ENCODE data around the gene UQCR10.

Gene UQCR10

DNA sequence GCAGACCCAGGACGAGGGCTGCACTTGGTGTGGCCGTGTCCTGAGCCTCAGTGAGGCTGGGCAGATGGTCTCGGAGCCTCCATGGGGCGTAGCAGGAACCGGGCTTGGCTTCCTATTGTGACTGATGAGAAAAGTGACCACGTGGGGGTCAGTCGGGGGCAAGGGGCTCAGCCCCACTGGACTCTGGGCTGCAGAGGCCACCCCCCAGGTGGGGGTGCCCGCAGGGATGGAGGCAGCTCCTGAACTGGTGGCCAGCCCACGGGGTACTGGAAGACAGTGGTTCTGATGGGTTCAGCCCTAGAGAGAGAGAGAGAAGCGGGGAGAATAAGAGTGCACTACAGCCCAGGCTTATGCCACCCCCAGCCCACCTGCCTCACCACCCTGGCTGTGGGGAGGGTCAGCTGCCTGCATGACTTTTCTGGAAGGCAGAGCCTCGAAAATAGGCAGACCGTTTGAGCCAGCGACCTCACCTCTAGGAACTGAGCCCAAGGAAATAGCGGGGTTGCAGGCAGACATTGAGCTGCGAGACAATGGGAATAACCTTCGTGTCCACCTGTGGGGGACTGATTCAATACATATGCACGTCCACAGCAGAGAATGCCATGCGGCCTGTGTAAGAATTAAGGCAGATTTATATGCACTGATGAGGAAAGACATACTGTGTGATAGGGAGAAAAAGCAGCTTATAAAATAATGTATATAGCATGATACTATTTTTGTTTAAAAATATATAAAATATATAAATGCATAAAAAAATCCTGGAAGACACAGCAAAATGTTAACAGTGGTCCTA is 35.9 kb upstream of the UQCR10 start:
- DNase-seq (ENCODE audit: insufficient read length, low spot score) = no peak
- no peak for TF ChIP-seq POLR2A (IDR thresholded peaks at IDR 0.05; ENCODE audit: low read depth, low read length)
- no peak for FAIRE-seq

DNA sequence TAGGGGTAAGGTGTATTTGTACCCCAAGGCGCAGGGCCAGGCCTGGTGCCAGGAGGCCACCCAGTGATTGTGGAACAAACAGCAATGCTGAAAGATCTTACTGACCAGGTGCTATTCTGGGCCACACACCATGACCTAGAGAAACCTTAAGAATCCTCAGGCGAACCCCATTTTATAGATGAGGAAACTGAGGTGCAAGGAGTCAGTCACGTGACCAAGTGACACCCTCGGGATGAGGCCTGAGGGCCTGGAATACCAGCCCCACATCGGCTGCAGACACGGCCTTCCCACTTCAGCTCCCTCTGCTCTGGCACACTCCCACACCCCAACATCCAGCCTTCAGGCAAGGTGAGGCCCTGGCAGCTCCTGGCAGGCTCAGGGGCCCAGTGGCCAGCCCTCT is 34.3 kb upstream of the UQCR10 start:
- DNase-seq (ENCODE audit: insufficient read length, low spot score) (no peak), FAIRE-seq (no peak)
- TF ChIP-seq POLR2A (IDR thresholded peaks at IDR 0.05; ENCODE audit: low read depth, low read length) = no peak

DNA sequence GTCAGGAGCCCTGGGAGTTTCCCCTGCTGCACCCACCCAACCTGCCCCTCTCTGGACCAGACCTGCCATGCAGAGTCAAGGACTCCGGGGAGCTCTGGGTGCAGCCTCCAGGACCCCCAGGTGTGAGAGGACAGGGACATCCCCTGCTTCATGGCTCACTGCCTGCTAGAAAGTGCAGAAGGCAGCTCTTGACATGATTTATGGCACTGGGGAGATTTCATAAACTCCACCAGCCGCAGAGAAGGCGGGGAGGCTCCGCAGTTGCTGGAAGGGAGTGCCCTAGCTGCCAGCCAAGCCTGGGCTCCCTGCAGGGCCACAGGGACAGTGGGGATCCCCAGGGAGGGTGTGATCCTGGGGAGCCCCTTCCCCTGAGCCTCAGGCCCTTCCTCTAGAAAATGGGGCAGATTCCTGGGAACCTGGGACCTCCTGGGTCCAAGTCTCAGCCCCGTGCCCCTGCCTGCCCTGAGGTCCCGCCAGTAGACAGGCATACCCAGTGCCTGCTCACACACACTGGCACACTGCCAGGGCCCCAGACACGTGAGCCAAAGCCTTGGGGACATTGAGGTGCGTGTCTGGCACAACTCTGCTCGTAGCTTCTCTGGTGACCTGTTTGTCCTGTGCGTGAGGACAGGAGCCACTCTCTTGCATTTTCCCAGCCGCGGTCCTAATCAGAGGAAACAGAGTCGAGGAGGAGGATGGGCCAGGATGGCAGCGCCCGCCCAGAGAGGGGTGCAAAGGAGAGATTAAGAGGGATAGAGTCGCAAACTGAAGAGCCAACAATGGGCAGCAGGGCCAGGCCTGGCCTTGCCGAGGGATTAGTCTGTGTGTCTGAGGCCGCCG is 33.6 kb upstream of the UQCR10 start:
- DNase-seq (ENCODE audit: insufficient read length, low spot score) = no peak

DNA sequence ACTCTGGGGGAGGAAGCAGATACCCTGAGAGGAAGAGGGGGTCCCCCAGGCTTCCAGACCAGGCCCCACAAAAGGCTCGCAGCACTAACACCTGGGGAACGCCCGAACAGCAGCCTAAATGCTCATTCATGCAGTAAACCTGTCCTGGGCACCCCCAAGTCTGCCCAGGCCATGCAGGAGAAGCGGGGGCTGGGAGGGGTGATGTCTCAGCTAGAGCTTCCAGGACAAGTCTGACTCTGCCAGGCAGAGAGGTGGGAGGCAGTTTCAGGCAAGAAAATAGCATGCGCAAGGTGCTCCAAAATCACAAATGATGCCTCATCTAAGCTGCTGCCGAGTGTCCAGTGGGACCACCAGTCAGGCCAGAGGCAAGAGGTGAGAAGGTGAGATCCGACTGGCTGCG is 32.8 kb upstream of the UQCR10 start:
- no peak for TF ChIP-seq POLR2A (IDR thresholded peaks at IDR 0.05; ENCODE audit: low read depth, low read length)
- DNase-seq (ENCODE audit: insufficient read length, low spot score) = no peak
- no peak for FAIRE-seq

More for the DNA sequence above, 33.6 kb upstream of the UQCR10 start:
- FAIRE-seq = no peak
- no peak for TF ChIP-seq POLR2A (IDR thresholded peaks at IDR 0.05; ENCODE audit: low read depth, low read length)

DNA sequence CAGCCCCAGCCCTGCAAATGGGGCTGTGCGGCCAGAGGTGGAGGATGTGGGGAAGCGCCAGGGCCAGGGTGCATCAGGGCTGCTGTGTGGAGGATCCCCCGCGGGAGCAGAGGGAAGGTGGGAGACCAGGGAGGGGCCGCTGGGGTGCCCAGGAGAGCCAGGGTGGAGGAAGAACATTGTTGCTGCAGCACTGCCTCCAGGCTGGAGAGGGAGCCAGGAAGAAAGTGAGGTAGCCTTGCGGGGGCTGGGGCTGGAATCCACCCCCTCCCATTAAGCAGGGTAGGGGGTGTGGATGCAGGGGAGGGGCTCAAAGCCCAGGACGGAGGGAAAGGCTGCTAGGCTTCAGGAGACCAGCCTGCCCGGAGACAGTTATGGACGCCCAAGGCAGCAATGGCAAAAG is 32.3 kb upstream of the UQCR10 start:
- FAIRE-seq (no peak), DNase-seq (ENCODE audit: insufficient read length, low spot score) (no peak)
- no peak for TF ChIP-seq POLR2A (IDR thresholded peaks at IDR 0.05; ENCODE audit: low read depth, low read length)

DNA sequence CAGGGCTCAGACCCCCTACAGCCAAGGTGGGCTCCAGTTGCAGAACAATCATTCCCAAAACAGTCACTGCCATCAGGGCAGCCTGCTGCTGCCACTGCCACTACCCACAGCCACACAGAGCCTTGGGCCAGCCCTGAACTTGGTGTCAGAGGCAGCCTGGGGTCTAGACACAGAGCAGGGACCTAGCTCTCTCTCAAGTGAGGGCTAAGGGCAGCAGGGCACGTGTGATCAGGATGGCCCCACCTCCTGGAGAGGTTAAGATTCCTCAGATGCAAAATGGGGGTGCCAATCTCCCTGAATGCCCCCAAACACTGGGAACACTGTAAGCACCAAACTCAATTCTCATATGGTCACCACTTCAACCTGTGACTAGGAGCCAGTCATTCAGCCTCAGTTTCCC is 31.8 kb upstream of the UQCR10 start:
- FAIRE-seq (no peak), DNase-seq (ENCODE audit: insufficient read length, low spot score) (no peak)
- TF ChIP-seq POLR2A (IDR thresholded peaks at IDR 0.05; ENCODE audit: low read depth, low read length) = no peak

DNA sequence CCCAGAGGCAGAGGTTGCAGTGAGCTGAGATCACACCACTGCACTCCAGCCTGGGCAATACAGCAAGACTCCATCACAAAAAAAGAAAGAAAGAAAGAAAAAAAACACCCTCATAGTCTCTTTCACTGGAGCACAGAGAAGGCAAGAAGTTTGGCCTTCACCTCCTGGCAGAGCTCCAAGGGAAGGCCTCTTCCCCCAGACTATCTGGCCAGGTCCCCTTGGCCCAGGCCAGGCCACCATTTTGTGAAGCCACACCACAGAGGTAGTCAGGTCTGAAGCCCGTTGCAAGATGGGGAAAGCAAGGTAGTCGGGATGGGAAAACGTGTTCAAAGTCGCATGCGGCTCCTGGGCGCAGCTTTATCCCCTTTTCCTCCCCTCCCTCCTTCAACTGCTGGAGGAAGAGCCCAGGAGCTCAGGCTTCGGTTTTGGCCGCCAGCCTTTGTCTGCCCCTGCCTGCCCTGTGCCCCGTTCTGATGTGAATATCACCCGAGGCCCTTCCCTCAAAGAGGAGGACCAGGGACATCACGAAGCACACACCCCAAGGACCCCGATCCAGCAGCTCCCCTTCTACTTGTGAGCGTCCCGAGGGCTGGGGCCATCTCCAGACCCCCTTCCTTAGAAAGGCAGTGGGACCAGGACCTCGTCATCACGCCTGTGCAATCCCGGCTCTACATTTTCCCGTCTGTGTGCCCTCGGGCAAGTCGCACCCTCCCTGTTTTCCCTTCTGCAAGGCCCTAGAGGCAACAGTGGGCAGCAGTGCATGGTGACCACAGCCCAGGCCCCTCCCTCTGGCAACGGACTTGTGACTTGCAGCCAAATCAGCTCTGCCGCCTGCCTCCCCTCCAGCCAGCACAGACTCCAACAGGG is 29.7 kb upstream of the UQCR10 start:
- no peak for TF ChIP-seq POLR2A (IDR thresholded peaks at IDR 0.05; ENCODE audit: low read depth, low read length)
- FAIRE-seq (no peak), DNase-seq (ENCODE audit: insufficient read length, low spot score) (no peak)

DNA sequence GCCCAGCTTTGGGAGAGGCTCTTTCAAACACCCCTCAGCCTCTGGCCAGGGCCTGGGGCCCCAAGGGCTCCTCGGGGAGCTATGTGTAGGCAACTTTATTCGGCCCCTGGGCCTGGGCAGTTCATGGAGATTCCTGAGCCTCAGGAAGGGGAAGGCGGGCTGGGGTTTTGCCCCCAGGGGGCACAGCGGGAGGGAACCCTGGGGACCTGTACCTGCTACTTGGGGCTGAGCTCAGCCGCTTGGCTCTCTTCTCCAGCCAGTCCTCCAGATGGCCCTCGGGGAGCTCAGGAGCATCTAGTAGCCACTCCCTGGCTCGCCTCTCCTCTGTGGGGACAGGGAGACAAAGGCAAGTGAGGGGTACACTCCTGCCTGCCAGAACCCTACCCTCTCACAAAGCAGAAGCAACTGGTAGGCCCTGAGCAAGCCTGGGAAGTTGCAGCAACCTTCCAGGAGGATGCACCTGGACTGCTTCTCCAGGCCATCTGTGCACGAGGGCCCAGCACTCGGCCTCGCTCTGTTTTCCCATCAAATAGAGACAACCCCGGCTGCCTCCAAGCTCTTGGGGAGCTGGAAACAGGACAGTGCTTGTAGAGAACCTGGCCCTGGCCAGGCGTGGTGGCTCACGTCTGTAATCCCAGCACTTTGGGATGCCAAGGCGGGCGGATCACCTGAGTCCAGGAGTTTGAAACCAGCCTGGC is 28.9 kb upstream of the UQCR10 start:
- DNase-seq (ENCODE audit: insufficient read length, low spot score) (no peak), FAIRE-seq (no peak)
- TF ChIP-seq POLR2A (IDR thresholded peaks at IDR 0.05; ENCODE audit: low read depth, low read length) = no peak

DNA sequence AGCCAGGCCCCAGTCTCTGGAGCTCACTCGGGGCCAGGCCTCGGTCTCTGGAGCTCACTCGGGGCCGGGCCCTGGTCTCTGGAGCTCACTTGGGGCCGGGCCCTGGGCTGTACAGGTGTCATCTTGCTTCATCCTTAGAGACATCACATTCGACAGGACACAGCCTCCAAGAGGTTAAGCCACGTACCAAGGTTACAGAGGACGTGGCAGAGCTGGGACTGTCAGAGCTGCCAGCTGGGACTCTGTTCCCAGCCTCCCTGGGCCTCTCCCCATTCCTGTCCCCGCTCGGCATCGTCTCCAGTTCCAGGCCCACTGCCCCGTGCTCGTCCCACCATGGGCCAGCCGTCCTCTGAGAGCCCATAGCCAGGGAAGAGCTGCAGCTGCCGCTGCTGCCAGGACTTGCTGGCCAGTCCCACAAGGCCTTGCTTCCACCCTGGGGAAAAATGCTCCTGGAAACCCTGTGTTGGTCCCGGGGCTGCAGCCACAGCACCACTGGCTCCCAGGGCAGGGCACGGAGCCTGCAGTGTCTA is 27.8 kb upstream of the UQCR10 start:
- FAIRE-seq = no peak
- TF ChIP-seq POLR2A (IDR thresholded peaks at IDR 0.05; ENCODE audit: low read depth, low read length) = no peak
- DNase-seq (ENCODE audit: insufficient read length, low spot score) = no peak

DNA sequence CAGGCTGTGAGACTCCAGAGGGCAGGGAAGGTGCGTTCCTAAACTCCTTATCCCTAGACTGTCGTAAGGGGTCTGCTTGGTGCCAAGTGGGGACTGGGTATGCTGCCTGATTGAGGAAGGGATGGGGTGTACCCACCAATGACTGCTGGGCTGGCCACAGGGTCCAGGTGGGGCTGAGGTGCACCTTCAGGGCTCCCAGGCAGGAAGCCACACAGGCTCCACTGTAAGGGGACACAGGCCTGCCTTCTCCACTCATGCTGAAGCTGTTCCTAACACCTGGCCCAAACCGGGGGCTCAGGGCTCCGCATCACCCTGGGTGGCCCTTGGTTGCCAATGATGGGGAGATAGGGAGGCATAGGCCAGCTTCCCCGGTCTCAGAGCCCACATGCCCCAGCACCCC is 27.0 kb upstream of the UQCR10 start:
- FAIRE-seq (no peak), DNase-seq (ENCODE audit: insufficient read length, low spot score) (no peak)
- no peak for TF ChIP-seq POLR2A (IDR thresholded peaks at IDR 0.05; ENCODE audit: low read depth, low read length)

DNA sequence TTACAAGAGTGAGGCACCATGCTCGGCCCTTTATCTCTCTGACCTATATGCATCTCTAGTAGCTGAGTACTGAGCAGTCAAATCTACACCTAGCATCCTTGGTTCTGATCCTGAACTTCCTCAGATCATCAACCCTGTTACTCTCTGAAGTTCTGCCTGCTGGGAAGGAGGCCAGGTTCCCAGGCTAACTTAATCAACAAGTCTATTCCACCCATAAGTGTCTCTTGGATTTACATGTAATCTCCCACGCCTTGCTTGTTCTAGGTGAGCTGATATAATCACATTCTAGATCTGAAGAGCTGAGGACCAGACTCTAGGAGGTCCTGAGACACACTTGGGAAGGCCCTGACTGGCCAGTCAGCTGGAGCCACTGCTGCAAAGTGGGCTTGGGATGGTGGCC is 25.2 kb upstream of the UQCR10 start:
- TF ChIP-seq POLR2A (IDR thresholded peaks at IDR 0.05; ENCODE audit: low read depth, low read length) = no peak
- DNase-seq (ENCODE audit: insufficient read length, low spot score) (no peak), FAIRE-seq (no peak)

DNA sequence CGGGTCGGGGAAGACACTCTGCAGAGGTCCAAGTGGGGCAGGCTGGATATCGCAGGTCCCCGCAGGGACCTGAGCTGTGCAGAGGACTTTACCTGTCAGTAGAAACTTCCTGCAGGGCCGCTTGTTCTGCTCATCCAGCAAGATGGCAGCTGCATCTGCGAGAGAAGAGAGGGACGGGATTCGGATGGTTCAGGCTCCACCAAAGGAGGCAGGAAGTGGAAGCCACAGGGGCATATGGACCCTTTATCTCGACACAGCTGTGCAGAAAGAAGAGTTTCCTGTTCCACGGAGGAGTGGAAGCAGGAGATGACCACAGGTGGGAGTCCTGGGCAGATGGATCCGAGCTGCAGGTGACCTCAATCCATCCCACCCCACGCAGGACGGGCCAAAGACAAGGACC is 24.8 kb upstream of the UQCR10 start:
- FAIRE-seq (no peak), DNase-seq (ENCODE audit: insufficient read length, low spot score) (no peak)
- TF ChIP-seq POLR2A (IDR thresholded peaks at IDR 0.05; ENCODE audit: low read depth, low read length) = no peak

DNA sequence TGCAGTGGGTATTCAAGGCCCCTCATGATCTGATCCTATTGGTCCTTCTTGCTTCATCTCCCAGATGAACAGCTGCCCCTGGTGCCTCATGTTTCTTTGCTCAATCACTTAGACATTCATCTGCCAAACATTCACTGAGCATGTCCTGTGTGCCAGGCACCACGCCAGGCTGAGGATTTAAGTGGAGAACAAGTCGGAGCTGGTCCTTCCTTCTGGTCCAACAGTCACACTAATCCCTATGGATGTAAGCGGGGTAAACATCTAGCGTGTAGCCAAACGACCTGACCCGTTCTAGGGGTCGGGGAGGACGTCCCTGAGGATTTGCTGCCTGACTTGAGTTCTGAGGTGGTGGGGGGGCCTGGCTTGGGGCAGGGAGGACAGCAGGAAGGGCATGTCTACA is 22.3 kb upstream of the UQCR10 start:
- no peak for DNase-seq (ENCODE audit: insufficient read length, low spot score)
- TF ChIP-seq POLR2A (IDR thresholded peaks at IDR 0.05; ENCODE audit: low read depth, low read length) = no peak
- no peak for FAIRE-seq

Data from H54 (cell line).